ENCODE measurements around the gene SORL1.

The SORL1 gene

GRCh38 chr11:121439759-121440158 lies 12.4 kb upstream of the SORL1 start:
- DNase-seq = no peak
- in situ Hi-C loops (cut with HindIII; ENCODE audit: low pct_ligation_motif_present, low sequenced_read_pairs) = no loop called here
- H3K36me3 ChIP-seq (replicated peaks) = no peaks in the 10 kb centered on the region
- no peak overlapping the region for H3K27ac ChIP-seq
- H3K27me3 ChIP-seq (replicated peaks) = peaks cover 2% of the 10 kb centered on the region
- H3K4me3 ChIP-seq (ENCODE audit: low read depth, low read length) = no peak overlapping the region
- no peak for TF ChIP-seq CTCF (IDR thresholded peaks at IDR 0.05; ENCODE audit: low read depth, low read length, missing control alignments)

- no peak overlapping the region for H3K4me3 ChIP-seq (ENCODE audit: low read depth, low read length)
- no peaks in the 10 kb centered on the region for H3K27me3 ChIP-seq (replicated peaks)
- no peak overlapping the region for H3K27ac ChIP-seq
- no peak for TF ChIP-seq CTCF (IDR thresholded peaks at IDR 0.05; ENCODE audit: low read depth, low read length, missing control alignments)
- in situ Hi-C loops (cut with HindIII; ENCODE audit: low pct_ligation_motif_present, low sequenced_read_pairs) = no loop called here
- DNase-seq = no peak
- no peaks in the 10 kb centered on the region for H3K36me3 ChIP-seq (replicated peaks)
Measured at GRCh38 chr11:121441521-121441920, 10.6 kb upstream of the SORL1 start.

GRCh38 chr11:121443688-121444275 lies 8.3 kb upstream of the SORL1 start:
- no peak for DNase-seq
- no peak for TF ChIP-seq CTCF (IDR thresholded peaks at IDR 0.05; ENCODE audit: low read depth, low read length, missing control alignments)
- H3K4me3 ChIP-seq (ENCODE audit: low read depth, low read length) = no peak overlapping the region

GRCh38 chr11:121444526-121444925 lies 7.6 kb upstream of the SORL1 start:
- H3K4me3 ChIP-seq (ENCODE audit: low read depth, low read length) = no peak overlapping the region
- in situ Hi-C loops (cut with HindIII; ENCODE audit: low pct_ligation_motif_present, low sequenced_read_pairs) = no loop called here
- no peak for DNase-seq
- no peak for TF ChIP-seq CTCF (IDR thresholded peaks at IDR 0.05; ENCODE audit: low read depth, low read length, missing control alignments)
- no peaks in the 10 kb centered on the region for H3K27me3 ChIP-seq (replicated peaks)
- no peaks in the 10 kb centered on the region for H3K36me3 ChIP-seq (replicated peaks)
- no peak overlapping the region for H3K27ac ChIP-seq

More at GRCh38 chr11:121443688-121444275, 8.3 kb upstream of the SORL1 start:
- in situ Hi-C loops (cut with HindIII; ENCODE audit: low pct_ligation_motif_present, low sequenced_read_pairs) = no loop called here
- Histone ChIP-seq H3K27me3 (replicated peaks) (no peaks in the 10 kb centered on the region), H3K27ac (no peak overlapping the region), H3K36me3 (replicated peaks) (no peaks in the 10 kb centered on the region)

GRCh38 chr11:121445071-121445768 lies 6.9 kb upstream of the SORL1 start:
- H3K27me3 ChIP-seq (replicated peaks) = no peaks in the 10 kb centered on the region
- in situ Hi-C loops (cut with HindIII; ENCODE audit: low pct_ligation_motif_present, low sequenced_read_pairs) = no loop called here
- no peak for DNase-seq
- no peaks in the 10 kb centered on the region for H3K36me3 ChIP-seq (replicated peaks)
- TF ChIP-seq CTCF (IDR thresholded peaks at IDR 0.05; ENCODE audit: low read depth, low read length, missing control alignments) = no peak
- H3K27ac ChIP-seq = no peak overlapping the region
- H3K4me3 ChIP-seq (ENCODE audit: low read depth, low read length) = no peak overlapping the region

Data from brain microvascular endothelial cell (primary cell).